GM23338 (cell line): ENCODE results near the gene RAD18.

Experiments used
- CREB1 ChIP-seq: fragments of 250-450 bp; sonication (Bioruptor Pico); IDR thresholded peaks from 2 replicates; pipeline ENCODE4 v1.5.0; 2020; ENCODE audit warnings: low read depth, mild to moderate bottlenecking, moderate library complexity
- CTCF ChIP-seq, 2 experiments: fragments of 200-600 bp in 1 of 2; sonication (generic) in 1 of 2; conservative IDR thresholded peaks; 2 replicates each; pipeline versions ENCODE4 v1.5.1 to v1.6.1; 2016 to 2017; ENCODE audit warnings: antibody characterized with exemption in 2 of 2, low read depth in 2 of 2, mild to moderate bottlenecking in 2 of 2, moderate library complexity in 1 of 2
- ETS1 ChIP-seq: IDR thresholded peaks from 2 replicates; pipeline ENCODE4 v1.6.1; 2016; ENCODE audit warnings: antibody characterized with exemption
- EZH2 ChIP-seq: fragments of 200-600 bp; sonication (generic); IDR thresholded peaks from one replicate; pipeline ENCODE4 v1.8.0; 2017; ENCODE audit warnings: antibody characterized with exemption, mild to moderate bottlenecking, low read depth; ENCODE audit not compliant: unreplicated experiment
- EZH2phosphoT487 ChIP-seq: fragments of 200-600 bp; sonication (generic); IDR thresholded peaks from one replicate; pipeline ENCODE4 v1.8.1; 2018; ENCODE audit warnings: antibody characterized with exemption; ENCODE audit not compliant: unreplicated experiment
- POLR2AphosphoS5 ChIP-seq: IDR thresholded peaks from 2 replicates; pipeline ENCODE4 v1.6.1; 2016; ENCODE audit warnings: antibody characterized with exemption, low read depth
- STAT1 ChIP-seq: IDR thresholded peaks from one replicate; pipeline ENCODE4 v1.6.1; 2016; ENCODE audit warnings: antibody characterized with exemption; ENCODE audit not compliant: unreplicated experiment
- ZNF331 ChIP-seq: fragments of 250-450 bp; sonication (Bioruptor Pico); IDR thresholded peaks from 2 replicates; pipeline ENCODE4 v1.5.0; 2020; ENCODE audit warnings: low read depth, mild to moderate bottlenecking, moderate library complexity
- ZNF462 ChIP-seq: fragments of 250-450 bp; sonication (Bioruptor Pico); IDR thresholded peaks from 2 replicates; pipeline ENCODE4 v1.5.0; 2020; ENCODE audit warnings: mild to moderate bottlenecking, moderate library complexity
- TF ChIP-seq, protein P1 (sequence below): IDR thresholded peaks from one replicate; pipeline ENCODE4 v1.6.1; 2018; ENCODE audit warnings: antibody characterized with exemption; ENCODE audit not compliant: unreplicated experiment

- TF ChIP-seq CTCF (conservative IDR thresholded peaks at IDR 0.05; ENCODE audit: low read depth in 2 of 2) (no peak), EZH2phosphoT487 (no peak), ETS1 (no peak), POLR2AphosphoS5 (no peak), EZH2 (no peak), ZNF331 (no peak), CREB1 (no peak), ZNF462 (CRISPR knock-in tag) (no peak), STAT1 (no peak)
- TF ChIP-seq, protein P1, sequence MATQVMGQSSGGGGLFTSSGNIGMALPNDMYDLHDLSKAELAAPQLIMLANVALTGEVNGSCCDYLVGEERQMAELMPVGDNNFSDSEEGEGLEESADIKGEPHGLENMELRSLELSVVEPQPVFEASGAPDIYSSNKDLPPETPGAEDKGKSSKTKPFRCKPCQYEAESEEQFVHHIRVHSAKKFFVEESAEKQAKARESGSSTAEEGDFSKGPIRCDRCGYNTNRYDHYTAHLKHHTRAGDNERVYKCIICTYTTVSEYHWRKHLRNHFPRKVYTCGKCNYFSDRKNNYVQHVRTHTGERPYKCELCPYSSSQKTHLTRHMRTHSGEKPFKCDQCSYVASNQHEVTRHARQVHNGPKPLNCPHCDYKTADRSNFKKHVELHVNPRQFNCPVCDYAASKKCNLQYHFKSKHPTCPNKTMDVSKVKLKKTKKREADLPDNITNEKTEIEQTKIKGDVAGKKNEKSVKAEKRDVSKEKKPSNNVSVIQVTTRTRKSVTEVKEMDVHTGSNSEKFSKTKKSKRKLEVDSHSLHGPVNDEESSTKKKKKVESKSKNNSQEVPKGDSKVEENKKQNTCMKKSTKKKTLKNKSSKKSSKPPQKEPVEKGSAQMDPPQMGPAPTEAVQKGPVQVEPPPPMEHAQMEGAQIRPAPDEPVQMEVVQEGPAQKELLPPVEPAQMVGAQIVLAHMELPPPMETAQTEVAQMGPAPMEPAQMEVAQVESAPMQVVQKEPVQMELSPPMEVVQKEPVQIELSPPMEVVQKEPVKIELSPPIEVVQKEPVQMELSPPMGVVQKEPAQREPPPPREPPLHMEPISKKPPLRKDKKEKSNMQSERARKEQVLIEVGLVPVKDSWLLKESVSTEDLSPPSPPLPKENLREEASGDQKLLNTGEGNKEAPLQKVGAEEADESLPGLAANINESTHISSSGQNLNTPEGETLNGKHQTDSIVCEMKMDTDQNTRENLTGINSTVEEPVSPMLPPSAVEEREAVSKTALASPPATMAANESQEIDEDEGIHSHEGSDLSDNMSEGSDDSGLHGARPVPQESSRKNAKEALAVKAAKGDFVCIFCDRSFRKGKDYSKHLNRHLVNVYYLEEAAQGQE: no peak
Measured at GRCh38 chr3:8942746-8943488, 20.4 kb downstream of the RAD18 start.
